Liver (tissue), 9 donors: Measurements from ENCODE around the gene PPFIA2. TPM values are rescaled to one million over a fixed set of nuclear protein-coding genes. Genes with fewer than 3 reads are reported as not detected.
"Not testable (repeated sequence)": the region's sequence is repeated elsewhere in the genome, so short reads cannot be mapped to it uniquely, and the experiment has no call there.

Experiments
- DNase-seq: peaks from one replicate; pipeline ENCODE4 v3.0.0-alpha.2; 2017; ENCODE audit warnings: low spot score
- H3K27ac ChIP-seq, 2 donors: one replicate each; pipeline ENCODE4 v1.7.0; 2013; ENCODE audit warnings: inconsistent platforms in 2 of 2, low read length in 2 of 2, control low read depth in 1 of 2, low read depth in 1 of 2, mild to moderate bottlenecking in 1 of 2
- H3K27me3 ChIP-seq, 4 donors: one replicate each; pipeline versions ENCODE4 v1.6.1 to v1.7.0; 2013; ENCODE audit warnings: low read length in 3 of 4, inconsistent platforms in 1 of 4, mild to moderate bottlenecking in 1 of 4, moderate library complexity in 1 of 4; ENCODE audit not compliant: control insufficient read depth in 4 of 4, insufficient read depth in 4 of 4
- H3K36me3 ChIP-seq, 4 donors: one replicate each; pipeline versions ENCODE4 v1.6.1 to v1.7.0; 2013; ENCODE audit warnings: low read length in 3 of 4, mild to moderate bottlenecking in 3 of 4, low read depth in 1 of 4, moderate library complexity in 1 of 4; ENCODE audit not compliant: control insufficient read depth in 4 of 4, insufficient read depth in 3 of 4
- H3K4me1 ChIP-seq, 4 donors: one replicate each; pipeline versions ENCODE4 v1.6.1 to v1.7.0; 2013; ENCODE audit warnings: low read length in 3 of 4, mild to moderate bottlenecking in 3 of 4, moderate library complexity in 1 of 4; ENCODE audit not compliant: control insufficient read depth in 4 of 4, insufficient read depth in 4 of 4
- H3K4me3 ChIP-seq, 3 donors: one replicate each; pipeline versions ENCODE4 v1.6.1 to v1.7.0; 2013; ENCODE audit warnings: low read length in 3 of 3, control low read depth in 1 of 3, low read depth in 1 of 3, mild to moderate bottlenecking in 1 of 3
- H3K9ac ChIP-seq, 2 donors: one replicate each; pipeline ENCODE4 v1.7.0; 2013; ENCODE audit warnings: low read length in 2 of 2, mild to moderate bottlenecking in 2 of 2, moderate library complexity in 2 of 2, control low read depth in 1 of 2, low read depth in 1 of 2
- H3K9me3 ChIP-seq, 4 donors: one replicate each; pipeline versions ENCODE4 v1.6.1 to v1.7.0; 2013; ENCODE audit warnings: low read length in 3 of 4; ENCODE audit not compliant: control insufficient read depth in 4 of 4
- EGR1 ChIP-seq, 2 donors: IDR thresholded peaks; 2 replicates each; pipeline ENCODE4 v1.6.1; 2016 to 2018; ENCODE audit warnings: antibody characterized with exemption in 2 of 2, low read depth in 2 of 2
- FOXA1 ChIP-seq: IDR thresholded peaks from 2 replicates; pipeline ENCODE4 v1.6.1; 2016; ENCODE audit warnings: antibody characterized with exemption
- FOXA2 ChIP-seq: IDR thresholded peaks from 2 replicates; pipeline ENCODE4 v1.6.1; 2016; ENCODE audit warnings: antibody characterized with exemption
- GABPA ChIP-seq, 2 donors: IDR thresholded peaks in 1 of 2; conservative IDR thresholded peaks in 1 of 2; 2 replicates each; pipeline ENCODE4 v1.6.1; 2016; ENCODE audit warnings: antibody characterized with exemption in 2 of 2, mild to moderate bottlenecking in 1 of 2, moderate library complexity in 1 of 2
- HNF4A ChIP-seq, 2 donors: conservative IDR thresholded peaks; 2 replicates each; pipeline ENCODE4 v1.6.1; 2016; ENCODE audit warnings: antibody characterized with exemption in 2 of 2, mild to moderate bottlenecking in 2 of 2
- HNF4G ChIP-seq: IDR thresholded peaks from 2 replicates; pipeline ENCODE4 v1.6.1; 2016; ENCODE audit warnings: antibody characterized with exemption
- JUND ChIP-seq, 2 donors: IDR thresholded peaks; 2 replicates each; pipeline ENCODE4 v1.6.1; 2016; ENCODE audit warnings: antibody characterized with exemption in 2 of 2
- RAD21 ChIP-seq, 2 donors: IDR thresholded peaks; 2 replicates each; pipeline ENCODE4 v1.6.1; 2016; ENCODE audit warnings: antibody characterized with exemption in 2 of 2, mild to moderate bottlenecking in 2 of 2
- SP1 ChIP-seq: IDR thresholded peaks from 2 replicates; pipeline ENCODE4 v1.6.1; 2018; ENCODE audit warnings: antibody characterized with exemption, mild to moderate bottlenecking
- YY1 ChIP-seq: IDR thresholded peaks from 2 replicates; pipeline ENCODE4 v1.6.1; 2016; ENCODE audit warnings: antibody characterized with exemption, mild to moderate bottlenecking
- WGBS: extraction: QIAGEN DNeasy Blood & Tissue Kit; methylation state at CpG from one replicate; pipeline ENCODE4 v1.1.7; 2013; 5-methylcytosine and 5-hydroxymethylcytosine counted together
- polyA plus RNA-seq, 2 donors: library from polyadenylated mRNA; stranded (reverse) in 1 of 2; unstranded in 1 of 2; fragments of 200-250 nt in 1 of 2; fragments of >200 nt in 1 of 2; fragmentation: Nextera tagmentation in 1 of 2; extraction: Ambion mirVana in 1 of 2; gene quantifications; one replicate each; pipeline versions ENCODE4 v1.2.1 to v1.2.3, GENCODE V29; 2013 to 2015
- total RNA-seq, 2 donors: library from RNA; depleted of rRNA; stranded (reverse); fragments of >200 nt; gene quantifications; one replicate each; pipeline ENCODE4 v1.2.3, GENCODE V29; 2014
- TF ChIP-seq, protein P1 (sequence below): IDR thresholded peaks from 2 replicates; pipeline ENCODE4 v1.6.1; 2016; ENCODE audit warnings: antibody characterized with exemption, mild to moderate bottlenecking
- TF ChIP-seq, protein P2 (sequence below): fragments of 150-350 bp; IDR thresholded peaks from 2 replicates; pipeline ENCODE4 v1.5.1; 2017; ENCODE audit warnings: improper control_type of control experiment, low read depth, low read length; ENCODE audit not compliant: missing input control
- TF ChIP-seq, protein P3 (sequence below): IDR thresholded peaks from 2 replicates; pipeline ENCODE4 v1.6.1; 2016; ENCODE audit warnings: antibody characterized with exemption
- donor health status: healthy.
- donor health status: healthy.
- donor health status: healthy.
- donor health status: healthy.
- donor health status: healthy.

The PPFIA2 gene
- total and polyA plus RNA-seq, 4 donors: 0.05 to 0.50 (median 0.22) TPM; not detected in 1

GRCh38 chr12:81670759-81671158 is 88.4 kb downstream of the PPFIA2 start:
- DNase-seq: no peak
- H3K27ac ChIP-seq: no peak overlapping the region
- no peaks in the 10 kb centered on the region for H3K4me1 ChIP-seq
- no peak overlapping the region for H3K9ac ChIP-seq
- TF ChIP-seq FOXA1: no peak
- TF ChIP-seq, protein P1, sequence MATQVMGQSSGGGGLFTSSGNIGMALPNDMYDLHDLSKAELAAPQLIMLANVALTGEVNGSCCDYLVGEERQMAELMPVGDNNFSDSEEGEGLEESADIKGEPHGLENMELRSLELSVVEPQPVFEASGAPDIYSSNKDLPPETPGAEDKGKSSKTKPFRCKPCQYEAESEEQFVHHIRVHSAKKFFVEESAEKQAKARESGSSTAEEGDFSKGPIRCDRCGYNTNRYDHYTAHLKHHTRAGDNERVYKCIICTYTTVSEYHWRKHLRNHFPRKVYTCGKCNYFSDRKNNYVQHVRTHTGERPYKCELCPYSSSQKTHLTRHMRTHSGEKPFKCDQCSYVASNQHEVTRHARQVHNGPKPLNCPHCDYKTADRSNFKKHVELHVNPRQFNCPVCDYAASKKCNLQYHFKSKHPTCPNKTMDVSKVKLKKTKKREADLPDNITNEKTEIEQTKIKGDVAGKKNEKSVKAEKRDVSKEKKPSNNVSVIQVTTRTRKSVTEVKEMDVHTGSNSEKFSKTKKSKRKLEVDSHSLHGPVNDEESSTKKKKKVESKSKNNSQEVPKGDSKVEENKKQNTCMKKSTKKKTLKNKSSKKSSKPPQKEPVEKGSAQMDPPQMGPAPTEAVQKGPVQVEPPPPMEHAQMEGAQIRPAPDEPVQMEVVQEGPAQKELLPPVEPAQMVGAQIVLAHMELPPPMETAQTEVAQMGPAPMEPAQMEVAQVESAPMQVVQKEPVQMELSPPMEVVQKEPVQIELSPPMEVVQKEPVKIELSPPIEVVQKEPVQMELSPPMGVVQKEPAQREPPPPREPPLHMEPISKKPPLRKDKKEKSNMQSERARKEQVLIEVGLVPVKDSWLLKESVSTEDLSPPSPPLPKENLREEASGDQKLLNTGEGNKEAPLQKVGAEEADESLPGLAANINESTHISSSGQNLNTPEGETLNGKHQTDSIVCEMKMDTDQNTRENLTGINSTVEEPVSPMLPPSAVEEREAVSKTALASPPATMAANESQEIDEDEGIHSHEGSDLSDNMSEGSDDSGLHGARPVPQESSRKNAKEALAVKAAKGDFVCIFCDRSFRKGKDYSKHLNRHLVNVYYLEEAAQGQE: no peak
- H3K9me3 ChIP-seq: no peaks in the 10 kb centered on the region
- H3K36me3 ChIP-seq: no peaks in the 10 kb centered on the region
- H3K27me3 ChIP-seq: no peaks in the 10 kb centered on the region
- no peak overlapping the region for H3K4me3 ChIP-seq

- 25% methylated on average over 1 of the region's 1 CpG for WGBS
- H3K36me3 ChIP-seq: no peaks in the 10 kb centered on the region
- H3K27ac ChIP-seq: no peak overlapping the region
- H3K4me1 ChIP-seq: no peaks in the 10 kb centered on the region
- no peaks in the 10 kb centered on the region for H3K9me3 ChIP-seq
- no peak overlapping the region for H3K4me3 ChIP-seq
- DNase-seq: no peak
- no peaks in the 10 kb centered on the region for H3K27me3 ChIP-seq
- TF ChIP-seq RAD21 (IDR thresholded peaks at IDR 0.05) (no peak), HNF4G (no peak), YY1 (no peak), EGR1 (IDR thresholded peaks at IDR 0.05; ENCODE audit: low read depth in 2 of 2) (no peak), SP1 (no peak), FOXA2 (no peak), HNF4A (conservative IDR thresholded peaks at IDR 0.05) (no peak), GABPA (IDR thresholded peaks at IDR 0.05 in 1 of 2, conservative IDR thresholded peaks at IDR 0.05 in 1 of 2) (no peak), JUND (IDR thresholded peaks at IDR 0.05) (no peak)
- TF ChIP-seq, protein P1: no peak
- TF ChIP-seq, protein P2, sequence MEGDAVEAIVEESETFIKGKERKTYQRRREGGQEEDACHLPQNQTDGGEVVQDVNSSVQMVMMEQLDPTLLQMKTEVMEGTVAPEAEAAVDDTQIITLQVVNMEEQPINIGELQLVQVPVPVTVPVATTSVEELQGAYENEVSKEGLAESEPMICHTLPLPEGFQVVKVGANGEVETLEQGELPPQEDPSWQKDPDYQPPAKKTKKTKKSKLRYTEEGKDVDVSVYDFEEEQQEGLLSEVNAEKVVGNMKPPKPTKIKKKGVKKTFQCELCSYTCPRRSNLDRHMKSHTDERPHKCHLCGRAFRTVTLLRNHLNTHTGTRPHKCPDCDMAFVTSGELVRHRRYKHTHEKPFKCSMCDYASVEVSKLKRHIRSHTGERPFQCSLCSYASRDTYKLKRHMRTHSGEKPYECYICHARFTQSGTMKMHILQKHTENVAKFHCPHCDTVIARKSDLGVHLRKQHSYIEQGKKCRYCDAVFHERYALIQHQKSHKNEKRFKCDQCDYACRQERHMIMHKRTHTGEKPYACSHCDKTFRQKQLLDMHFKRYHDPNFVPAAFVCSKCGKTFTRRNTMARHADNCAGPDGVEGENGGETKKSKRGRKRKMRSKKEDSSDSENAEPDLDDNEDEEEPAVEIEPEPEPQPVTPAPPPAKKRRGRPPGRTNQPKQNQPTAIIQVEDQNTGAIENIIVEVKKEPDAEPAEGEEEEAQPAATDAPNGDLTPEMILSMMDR: no peak
- TF ChIP-seq, protein P3, sequence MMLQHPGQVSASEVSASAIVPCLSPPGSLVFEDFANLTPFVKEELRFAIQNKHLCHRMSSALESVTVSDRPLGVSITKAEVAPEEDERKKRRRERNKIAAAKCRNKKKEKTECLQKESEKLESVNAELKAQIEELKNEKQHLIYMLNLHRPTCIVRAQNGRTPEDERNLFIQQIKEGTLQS: no peak
- H3K9ac ChIP-seq: no peak overlapping the region
Observed at GRCh38 chr12:81668475-81668874, 90.7 kb downstream of the PPFIA2 start.

DNA sequence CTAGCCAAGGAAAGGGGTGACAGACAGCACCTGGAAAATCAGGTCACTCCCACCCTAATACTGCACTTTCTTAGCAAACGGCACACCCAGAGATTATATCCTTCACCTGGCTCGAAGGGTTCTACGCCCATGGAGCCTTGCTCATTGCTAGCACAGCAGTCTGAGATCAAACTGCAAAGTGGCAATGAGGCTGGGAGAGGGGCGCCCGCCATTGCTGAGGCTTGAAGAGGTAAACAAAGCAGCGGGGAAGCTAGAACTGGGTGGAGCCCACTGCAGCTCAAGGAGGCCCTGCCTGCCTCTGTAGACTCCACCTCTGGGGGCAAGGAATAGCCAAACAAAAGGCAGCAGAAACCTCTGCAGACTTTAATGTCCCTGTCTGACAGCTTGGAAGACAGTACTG is 99.8 kb downstream of the PPFIA2 start:
- not testable (repeated sequence) for H3K27ac ChIP-seq, DNase-seq, H3K4me1 ChIP-seq, H3K9me3 ChIP-seq, H3K4me3 ChIP-seq, H3K9ac ChIP-seq, H3K27me3 ChIP-seq, H3K36me3 ChIP-seq
- WGBS: 83% methylated on average over 6 of the region's 6 CpGs
